GM12801 (cell line): ENCODE data around the gene OTUD1.

Source experiments
- CTCF ChIP-seq: IDR thresholded peaks from one replicate; pipeline ENCODE4 v1.5.1; 2011; ENCODE audit warnings: control low read depth; ENCODE audit not compliant: insufficient read length; ENCODE audit errors: extremely low read depth

OTUD1 gene

DNA sequence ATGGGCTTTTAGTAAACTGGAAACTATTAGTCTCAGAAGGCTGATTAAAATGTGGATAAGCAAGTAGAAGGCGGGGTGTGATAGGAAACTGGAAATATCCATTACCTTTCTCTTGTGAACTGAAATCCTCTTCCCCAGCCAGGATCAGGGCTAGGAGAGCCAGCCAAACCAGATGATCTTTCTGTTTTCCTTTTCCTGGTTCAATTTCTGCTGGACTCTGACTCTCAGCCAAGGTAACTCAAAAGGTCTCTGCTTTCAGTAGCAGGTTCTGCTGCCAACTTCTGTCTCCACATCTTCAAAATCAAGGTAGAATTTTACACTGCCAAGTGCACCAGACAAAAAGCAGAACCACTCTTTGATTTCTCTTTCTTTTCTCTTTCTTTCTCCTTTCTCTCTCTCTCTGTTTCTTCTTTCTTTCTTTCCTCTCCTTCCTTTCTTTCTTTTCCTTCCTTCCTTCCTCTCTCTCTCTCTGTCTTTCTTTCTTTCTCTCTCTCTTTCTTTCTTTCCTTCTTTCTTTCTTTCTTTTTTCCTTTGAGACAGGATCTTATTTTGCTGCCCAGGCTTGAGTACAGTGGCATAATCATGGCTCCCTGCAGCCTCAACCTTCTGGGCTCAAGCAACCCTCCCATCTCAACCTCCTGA lies 30.8 kb downstream of the OTUD1 start:
- no peak for TF ChIP-seq CTCF

DNA sequence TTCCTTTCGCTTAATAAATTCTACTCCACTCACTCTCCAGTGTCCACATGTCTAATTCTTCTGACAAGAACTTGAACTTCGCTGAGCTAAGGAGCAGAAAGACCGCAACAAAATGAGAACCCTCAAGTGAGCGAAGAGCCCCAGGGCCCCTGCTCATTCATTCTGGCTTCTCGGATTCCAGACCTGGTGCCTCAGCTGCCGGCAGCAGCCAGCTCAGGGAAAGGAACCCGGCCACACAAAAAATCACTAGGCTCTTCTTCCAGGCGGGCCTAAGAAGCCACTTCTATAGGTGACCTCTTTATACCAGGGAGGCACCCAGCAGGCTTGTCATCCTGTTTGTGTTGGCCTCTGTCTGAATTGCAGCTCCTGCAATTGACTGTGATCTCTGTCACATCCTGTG lies 33.3 kb downstream of the OTUD1 start:
- TF ChIP-seq CTCF = no peak

GRCh38 chr10:23474081-23474480 lies 35.2 kb downstream of the OTUD1 start:
- TF ChIP-seq CTCF = no peak

DNA sequence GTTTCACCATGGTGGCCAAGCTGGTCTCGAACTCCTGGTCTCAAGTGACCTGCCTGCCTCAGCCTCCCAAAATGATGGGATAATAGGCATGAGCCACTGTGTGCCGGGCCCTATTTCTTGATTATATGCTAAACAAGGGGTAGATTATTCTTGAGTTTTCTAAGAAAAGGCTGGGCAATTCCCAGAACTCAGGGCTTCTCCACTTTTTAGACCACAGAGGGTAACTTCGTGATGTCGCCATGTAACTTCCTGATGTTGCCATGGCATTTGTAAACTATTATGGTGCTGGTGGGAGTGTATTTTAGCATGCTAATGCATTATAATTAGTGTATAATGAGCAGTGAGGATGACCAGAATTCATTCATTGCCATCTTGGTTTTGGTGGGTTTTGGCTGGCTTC lies 35.8 kb downstream of the OTUD1 start:
- TF ChIP-seq CTCF = no peak

- no peak for TF ChIP-seq CTCF
These were observed 39.7 kb downstream of the OTUD1 start for GRCh38 chr10:23478570-23478969.

- no peak for TF ChIP-seq CTCF
These were observed 41.1 kb downstream of the OTUD1 start for GRCh38 chr10:23479798-23480473.

- TF ChIP-seq CTCF = no peak
These were observed 42.6 kb downstream of the OTUD1 start for GRCh38 chr10:23481363-23481961.
